ENCODE data around the gene ATP6V1G3.
"Not testable (repeated sequence)": the region's sequence is repeated elsewhere in the genome, so short reads cannot be mapped to it uniquely, and the experiment has no call there.

ATP6V1G3 gene

DNA sequence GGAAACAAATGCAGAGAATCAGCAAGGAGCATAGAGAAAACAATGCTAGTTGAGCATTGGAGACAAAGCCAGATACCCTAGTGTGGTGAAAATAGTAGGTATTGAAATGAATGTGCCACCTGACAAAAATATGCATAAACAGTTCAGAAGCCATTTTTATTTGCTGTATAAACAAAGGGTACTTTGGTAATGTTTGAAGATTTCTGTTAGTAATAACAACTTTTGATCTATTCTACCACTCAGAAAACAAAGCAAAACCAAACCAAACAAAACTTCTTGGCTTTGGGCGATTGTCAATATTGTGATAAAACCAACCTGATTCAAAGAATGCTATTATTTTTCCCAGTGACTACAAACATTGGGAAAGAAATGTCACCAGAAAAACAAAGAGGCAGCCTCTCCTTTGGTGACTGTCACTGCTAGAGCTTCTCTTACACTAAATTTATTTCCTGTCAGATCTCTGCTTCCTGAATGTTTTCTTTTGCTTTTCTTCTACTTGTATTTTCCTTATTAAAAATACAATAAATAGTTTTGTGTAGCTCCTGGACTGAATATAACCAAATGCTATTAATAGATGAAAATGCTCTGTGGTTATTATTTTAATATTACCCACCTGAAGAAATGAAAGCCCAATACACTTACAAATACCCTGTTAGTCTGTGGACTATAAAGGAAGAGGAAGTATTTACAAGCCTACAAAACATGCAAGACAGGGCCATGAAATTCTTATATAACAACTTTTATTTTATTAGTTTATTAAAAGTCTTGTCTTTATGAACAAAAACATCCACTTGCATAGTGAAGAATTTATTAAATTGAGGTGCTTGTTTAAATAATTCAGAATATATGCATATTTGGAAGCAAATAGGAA lies 5.7 kb downstream of the ATP6V1G3 start:
- no peak overlapping the region for H3K4me3 ChIP-seq (ENCODE audit: low read depth, low read length)
- in situ Hi-C loops (cut with HindIII; ENCODE audit: low sequenced_read_pairs), result no loop called here
- no peak for DNase-seq (ENCODE audit: low read depth, low spot score)
- TF ChIP-seq, protein P1, sequence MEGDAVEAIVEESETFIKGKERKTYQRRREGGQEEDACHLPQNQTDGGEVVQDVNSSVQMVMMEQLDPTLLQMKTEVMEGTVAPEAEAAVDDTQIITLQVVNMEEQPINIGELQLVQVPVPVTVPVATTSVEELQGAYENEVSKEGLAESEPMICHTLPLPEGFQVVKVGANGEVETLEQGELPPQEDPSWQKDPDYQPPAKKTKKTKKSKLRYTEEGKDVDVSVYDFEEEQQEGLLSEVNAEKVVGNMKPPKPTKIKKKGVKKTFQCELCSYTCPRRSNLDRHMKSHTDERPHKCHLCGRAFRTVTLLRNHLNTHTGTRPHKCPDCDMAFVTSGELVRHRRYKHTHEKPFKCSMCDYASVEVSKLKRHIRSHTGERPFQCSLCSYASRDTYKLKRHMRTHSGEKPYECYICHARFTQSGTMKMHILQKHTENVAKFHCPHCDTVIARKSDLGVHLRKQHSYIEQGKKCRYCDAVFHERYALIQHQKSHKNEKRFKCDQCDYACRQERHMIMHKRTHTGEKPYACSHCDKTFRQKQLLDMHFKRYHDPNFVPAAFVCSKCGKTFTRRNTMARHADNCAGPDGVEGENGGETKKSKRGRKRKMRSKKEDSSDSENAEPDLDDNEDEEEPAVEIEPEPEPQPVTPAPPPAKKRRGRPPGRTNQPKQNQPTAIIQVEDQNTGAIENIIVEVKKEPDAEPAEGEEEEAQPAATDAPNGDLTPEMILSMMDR (IDR thresholded peaks at IDR 0.05; ENCODE audit: low read depth, low read length), result no peak

DNA sequence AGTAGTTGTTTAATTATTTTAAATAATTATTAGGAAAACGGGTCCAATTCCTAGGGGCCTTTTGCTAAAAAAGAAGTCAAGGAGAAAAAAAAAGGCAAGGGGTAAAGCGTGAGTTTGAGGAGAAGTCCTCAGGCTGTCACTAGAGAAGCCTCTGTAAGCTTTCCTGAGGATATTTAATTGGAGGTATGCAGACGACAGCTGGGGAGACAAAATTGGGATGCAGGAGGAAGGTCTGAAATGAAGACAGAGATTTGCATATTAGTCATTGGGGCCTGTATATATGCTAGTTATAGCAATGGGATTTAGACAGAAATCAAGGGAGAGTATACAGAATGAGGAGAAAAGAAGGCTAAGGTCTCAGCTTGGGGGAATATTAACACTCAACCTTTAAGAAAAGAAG lies 8.6 kb downstream of the ATP6V1G3 start:
- no peak for DNase-seq (ENCODE audit: low read depth, low spot score)
- in situ Hi-C loops (cut with HindIII; ENCODE audit: low sequenced_read_pairs), result no loop called here
- no peak overlapping the region for H3K4me3 ChIP-seq (ENCODE audit: low read depth, low read length)
- TF ChIP-seq, protein P1 (IDR thresholded peaks at IDR 0.05; ENCODE audit: low read depth, low read length), result no peak

DNA sequence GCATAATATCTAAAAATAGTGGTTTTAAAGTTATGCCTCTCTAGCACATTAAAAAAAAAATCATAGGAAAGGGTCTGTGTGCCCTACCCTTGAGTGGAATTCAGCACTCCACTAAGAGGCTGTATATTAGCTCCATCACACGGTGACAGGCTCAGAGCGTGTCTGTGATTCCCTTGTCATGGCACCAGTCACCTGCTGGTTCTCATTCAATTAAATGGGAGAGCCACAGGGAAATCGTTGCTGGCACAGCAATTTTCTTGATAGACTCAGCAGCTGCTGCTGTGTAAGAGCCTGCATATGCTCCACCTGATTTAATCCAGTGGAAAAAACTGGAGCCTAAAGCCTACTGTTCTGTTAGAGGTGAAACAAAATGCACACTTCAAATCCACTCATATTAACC lies 9.5 kb downstream of the ATP6V1G3 start:
- H3K4me3 ChIP-seq (ENCODE audit: low read depth, low read length), result no peak overlapping the region
- TF ChIP-seq, protein P1 (IDR thresholded peaks at IDR 0.05; ENCODE audit: low read depth, low read length), result no peak
- no peak for DNase-seq (ENCODE audit: low read depth, low spot score)
- in situ Hi-C loops (cut with HindIII; ENCODE audit: low sequenced_read_pairs), result no loop called here

DNA sequence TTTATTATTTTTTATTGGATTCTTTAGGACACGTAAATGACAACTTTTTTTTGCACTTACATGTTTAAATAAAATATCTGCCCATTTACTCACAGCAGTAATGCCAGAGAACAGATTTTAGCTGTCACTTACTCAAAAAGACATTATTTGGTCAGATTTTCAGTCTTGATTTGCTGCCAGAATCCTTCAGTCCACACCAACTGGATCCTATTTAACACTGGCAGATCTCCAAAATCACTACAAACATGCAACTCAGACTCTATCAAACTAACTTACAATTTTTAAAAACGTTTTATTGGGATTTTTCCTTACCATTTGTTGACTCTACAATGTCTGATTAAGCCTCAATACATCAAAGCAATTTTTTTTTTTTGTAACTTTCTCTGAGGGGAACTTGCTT lies 11.1 kb downstream of the ATP6V1G3 start:
- H3K4me3 ChIP-seq (ENCODE audit: low read depth, low read length), result no peak overlapping the region

DNA sequence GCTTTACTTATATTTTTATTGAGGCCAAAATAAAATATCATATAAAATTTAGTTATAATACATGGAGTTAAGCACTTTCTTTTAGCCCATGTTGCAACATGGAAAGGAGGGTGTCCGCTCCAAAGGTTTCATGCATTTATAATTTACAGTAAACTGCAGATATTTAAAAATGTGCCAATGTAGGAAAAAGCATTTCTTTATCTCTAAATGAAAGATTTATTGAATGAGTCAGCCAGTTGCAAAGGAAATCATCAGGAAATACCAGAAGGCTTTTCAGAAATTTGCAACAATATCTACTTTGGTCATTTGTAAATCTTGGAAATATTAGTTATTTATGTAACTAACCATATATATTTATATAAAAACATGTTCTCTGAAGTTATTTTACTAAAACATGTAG lies 12.1 kb downstream of the ATP6V1G3 start:
- in situ Hi-C loops (cut with HindIII; ENCODE audit: low sequenced_read_pairs), result no loop called here
- H3K4me3 ChIP-seq (ENCODE audit: low read depth, low read length), result no peak overlapping the region
- DNase-seq (ENCODE audit: low read depth, low spot score), result peak; percentile 37
- TF ChIP-seq, protein P1 (IDR thresholded peaks at IDR 0.05; ENCODE audit: low read depth, low read length), result no peak

More for the DNA sequence above, 11.1 kb downstream of the ATP6V1G3 start:
- in situ Hi-C loops (cut with HindIII; ENCODE audit: low sequenced_read_pairs), result no loop called here
- DNase-seq (ENCODE audit: low read depth, low spot score), result peak; percentile 77
- TF ChIP-seq, protein P1 (IDR thresholded peaks at IDR 0.05; ENCODE audit: low read depth, low read length), result no peak

DNA sequence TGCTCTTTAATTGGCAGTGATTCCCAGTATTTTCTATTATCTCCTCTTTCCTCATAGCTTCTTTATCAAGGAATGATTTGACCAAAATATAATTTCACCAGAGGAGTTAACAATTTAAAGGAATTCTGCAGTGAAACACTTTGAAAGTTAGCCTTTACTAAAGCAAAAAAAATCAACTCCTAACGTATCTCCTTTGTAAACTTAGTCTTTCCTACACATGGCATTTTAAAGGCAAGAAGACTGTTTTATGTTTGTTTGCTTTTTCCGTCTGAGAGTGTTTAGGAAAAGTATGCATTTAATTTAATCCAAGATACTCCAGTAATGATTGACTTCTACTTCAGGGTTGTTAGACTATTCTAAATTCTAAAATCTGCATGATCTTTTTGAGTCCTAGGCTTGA lies 15.9 kb downstream of the ATP6V1G3 start:
- no peak overlapping the region for H3K4me3 ChIP-seq (ENCODE audit: low read depth, low read length)
- no peak for DNase-seq (ENCODE audit: low read depth, low spot score)
- in situ Hi-C loops (cut with HindIII; ENCODE audit: low sequenced_read_pairs), result no loop called here
- TF ChIP-seq, protein P1 (IDR thresholded peaks at IDR 0.05; ENCODE audit: low read depth, low read length), result no peak

DNA sequence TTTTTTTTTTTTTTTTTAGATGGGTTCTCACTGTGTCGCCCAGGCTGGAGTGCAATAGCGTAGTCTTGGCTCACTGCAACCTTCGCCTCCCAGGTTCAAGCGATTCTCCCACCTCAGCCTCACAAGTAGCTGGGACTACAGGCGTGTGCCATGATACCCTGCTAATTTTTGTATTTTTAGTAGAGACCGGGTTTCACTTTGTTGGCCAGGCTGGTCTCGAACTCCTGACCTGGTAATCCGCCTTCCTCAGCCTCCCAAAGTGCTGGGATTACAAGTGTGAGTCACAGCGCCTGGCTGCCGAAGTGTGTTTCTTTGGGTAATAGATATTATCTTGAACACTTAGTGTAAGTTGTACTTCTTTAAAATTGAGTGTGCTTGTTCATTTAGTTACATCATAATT lies 16.4 kb downstream of the ATP6V1G3 start:
- H3K4me3 ChIP-seq (ENCODE audit: low read depth, low read length); DNase-seq (ENCODE audit: low read depth, low spot score); in situ Hi-C loops (cut with HindIII; ENCODE audit: low sequenced_read_pairs): not testable (repeated sequence)
